ENCODE data around the gene CCL1.

DNA sequence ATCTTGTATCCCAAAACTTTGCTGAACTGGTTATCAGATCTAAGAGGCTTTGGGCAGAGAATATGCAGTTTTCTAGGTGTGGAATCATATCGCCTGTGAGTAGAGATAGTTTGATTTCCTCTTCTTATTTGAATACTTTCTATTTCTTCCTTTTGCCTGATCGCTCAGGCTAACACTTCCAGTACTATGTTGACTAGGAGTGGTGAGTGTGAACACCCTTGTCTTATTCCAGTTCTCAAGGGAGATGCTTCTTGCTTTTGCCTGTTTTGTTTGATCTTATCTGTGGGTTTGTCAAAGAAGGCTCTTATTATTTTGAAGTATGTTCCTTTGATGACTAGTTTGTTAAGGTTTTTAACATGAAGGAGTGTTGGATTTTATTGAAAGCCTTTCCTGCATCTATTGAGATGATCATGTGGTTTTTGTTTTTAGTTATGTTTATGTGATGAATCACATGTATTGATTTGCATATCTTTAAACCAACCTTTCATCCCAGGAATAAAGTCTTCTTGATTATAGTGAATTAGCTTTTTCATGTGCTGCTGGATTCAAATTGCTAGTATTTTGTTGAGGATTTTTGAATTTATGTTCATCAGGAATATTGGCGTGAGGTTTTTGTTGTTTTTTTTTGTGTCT lies 23.8 kb downstream of the CCL1 start:
- TF ChIP-seq, protein P1, sequence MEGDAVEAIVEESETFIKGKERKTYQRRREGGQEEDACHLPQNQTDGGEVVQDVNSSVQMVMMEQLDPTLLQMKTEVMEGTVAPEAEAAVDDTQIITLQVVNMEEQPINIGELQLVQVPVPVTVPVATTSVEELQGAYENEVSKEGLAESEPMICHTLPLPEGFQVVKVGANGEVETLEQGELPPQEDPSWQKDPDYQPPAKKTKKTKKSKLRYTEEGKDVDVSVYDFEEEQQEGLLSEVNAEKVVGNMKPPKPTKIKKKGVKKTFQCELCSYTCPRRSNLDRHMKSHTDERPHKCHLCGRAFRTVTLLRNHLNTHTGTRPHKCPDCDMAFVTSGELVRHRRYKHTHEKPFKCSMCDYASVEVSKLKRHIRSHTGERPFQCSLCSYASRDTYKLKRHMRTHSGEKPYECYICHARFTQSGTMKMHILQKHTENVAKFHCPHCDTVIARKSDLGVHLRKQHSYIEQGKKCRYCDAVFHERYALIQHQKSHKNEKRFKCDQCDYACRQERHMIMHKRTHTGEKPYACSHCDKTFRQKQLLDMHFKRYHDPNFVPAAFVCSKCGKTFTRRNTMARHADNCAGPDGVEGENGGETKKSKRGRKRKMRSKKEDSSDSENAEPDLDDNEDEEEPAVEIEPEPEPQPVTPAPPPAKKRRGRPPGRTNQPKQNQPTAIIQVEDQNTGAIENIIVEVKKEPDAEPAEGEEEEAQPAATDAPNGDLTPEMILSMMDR (IDR thresholded peaks at IDR 0.05) = no peak
- TF ChIP-seq POLR2A (IDR thresholded peaks at IDR 0.05) = no peak
